Measurements from ENCODE around the gene LMF2.

DNA sequence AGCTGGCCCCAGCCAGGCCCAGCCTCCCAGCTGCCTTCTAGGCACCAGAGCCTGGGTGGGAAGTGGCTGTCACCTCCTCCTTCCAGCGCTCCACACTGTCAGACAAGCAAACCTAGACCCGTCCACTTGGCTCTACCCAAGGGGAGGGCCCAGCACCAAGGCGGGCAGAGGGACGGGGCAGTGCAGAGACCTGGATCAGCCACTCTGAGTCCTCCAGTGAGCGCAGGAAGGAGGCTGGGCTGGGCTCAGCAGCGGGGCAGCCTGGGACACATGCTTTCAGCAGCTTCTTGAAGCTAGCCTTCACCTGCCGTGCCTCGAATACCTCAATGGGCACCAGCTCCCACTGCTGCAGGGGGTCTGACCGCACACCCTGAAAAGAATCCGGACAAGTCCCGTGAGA lies 51.5 kb downstream of the LMF2 start:
- TF ChIP-seq, protein P1, sequence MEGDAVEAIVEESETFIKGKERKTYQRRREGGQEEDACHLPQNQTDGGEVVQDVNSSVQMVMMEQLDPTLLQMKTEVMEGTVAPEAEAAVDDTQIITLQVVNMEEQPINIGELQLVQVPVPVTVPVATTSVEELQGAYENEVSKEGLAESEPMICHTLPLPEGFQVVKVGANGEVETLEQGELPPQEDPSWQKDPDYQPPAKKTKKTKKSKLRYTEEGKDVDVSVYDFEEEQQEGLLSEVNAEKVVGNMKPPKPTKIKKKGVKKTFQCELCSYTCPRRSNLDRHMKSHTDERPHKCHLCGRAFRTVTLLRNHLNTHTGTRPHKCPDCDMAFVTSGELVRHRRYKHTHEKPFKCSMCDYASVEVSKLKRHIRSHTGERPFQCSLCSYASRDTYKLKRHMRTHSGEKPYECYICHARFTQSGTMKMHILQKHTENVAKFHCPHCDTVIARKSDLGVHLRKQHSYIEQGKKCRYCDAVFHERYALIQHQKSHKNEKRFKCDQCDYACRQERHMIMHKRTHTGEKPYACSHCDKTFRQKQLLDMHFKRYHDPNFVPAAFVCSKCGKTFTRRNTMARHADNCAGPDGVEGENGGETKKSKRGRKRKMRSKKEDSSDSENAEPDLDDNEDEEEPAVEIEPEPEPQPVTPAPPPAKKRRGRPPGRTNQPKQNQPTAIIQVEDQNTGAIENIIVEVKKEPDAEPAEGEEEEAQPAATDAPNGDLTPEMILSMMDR (conservative IDR thresholded peaks at IDR 0.05; ENCODE audit: low read depth, low read length), result no peak
- TF ChIP-seq EZH2 (IDR thresholded peaks at IDR 0.05; ENCODE audit: low read length, unreplicated experiment), result no peak
- no peak for TF ChIP-seq EZH2phosphoT487 (IDR thresholded peaks at IDR 0.05; ENCODE audit: borderline replicate concordance, low read length)
